Measurements from ENCODE around the gene AFF1.
"Not testable (repeated sequence)": the region's sequence is repeated elsewhere in the genome, so short reads cannot be mapped to it uniquely, and the experiment has no call there.

The AFF1 gene

DNA sequence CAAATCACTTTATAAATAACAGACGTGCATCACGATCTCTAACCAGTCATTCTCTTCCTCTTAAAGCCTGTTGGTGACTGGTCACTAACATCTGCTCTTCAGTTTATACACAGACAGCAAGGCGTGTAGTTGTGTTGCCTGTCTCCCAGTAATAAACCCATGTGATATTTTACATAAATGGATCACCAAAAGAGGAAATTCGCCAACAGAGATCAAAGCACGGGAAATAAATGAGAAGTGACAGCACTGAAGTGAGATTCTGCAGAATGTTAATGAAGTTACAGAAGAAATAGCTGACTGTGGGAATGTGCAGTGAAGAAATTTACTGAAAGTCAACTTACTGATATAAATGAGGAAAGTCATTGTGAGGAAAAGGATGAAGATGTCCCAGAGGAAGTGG is 47.0 kb downstream of the AFF1 start:
- Histone ChIP-seq H3K27ac (ENCODE audit: low read length) (no peak overlapping the region), H3K9me3 (ENCODE audit: control insufficient read depth, insufficient read depth, low read length) (no peaks in the 10 kb centered on the region), H3K4me3 (ENCODE audit: low read length) (no peak overlapping the region), H3K27me3 (ENCODE audit: control insufficient read depth, insufficient read depth, low read length) (no peaks in the 10 kb centered on the region), H3K36me3 (ENCODE audit: control insufficient read depth, insufficient read depth, low read length) (no peaks in the 10 kb centered on the region), H3K4me1 (ENCODE audit: control insufficient read depth, insufficient read depth, low read length) (no peaks in the 10 kb centered on the region)
- DNase-seq (ENCODE audit: low read depth, low spot score): no peak
- WGBS (ENCODE audit: insufficient coverage, insufficient read length): no CpG with 5 or more reads among the region's 5 CpGs

DNA sequence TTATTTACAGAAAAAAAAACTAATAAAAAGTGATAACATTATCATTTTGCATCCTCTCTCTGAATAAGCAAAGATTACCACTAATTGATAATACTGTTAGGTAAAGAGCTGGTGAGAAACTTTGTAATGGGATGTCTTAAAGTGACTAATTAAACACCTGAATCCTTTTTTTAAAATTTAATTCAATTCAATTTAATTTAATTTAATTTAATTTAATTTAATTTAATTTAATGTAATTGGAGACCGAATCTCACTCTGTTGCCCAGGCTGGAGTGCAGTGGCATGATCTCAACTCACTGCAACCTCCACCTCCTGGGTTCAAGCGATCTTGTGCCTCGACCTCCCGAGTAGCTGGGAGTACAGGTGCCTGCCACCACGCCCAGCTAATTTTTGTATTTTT is 51.0 kb downstream of the AFF1 start:
- not testable (repeated sequence) for DNase-seq (ENCODE audit: low read depth, low spot score); H3K4me3 ChIP-seq (ENCODE audit: low read length); H3K36me3 ChIP-seq (ENCODE audit: control insufficient read depth, insufficient read depth, low read length); H3K4me1 ChIP-seq (ENCODE audit: control insufficient read depth, insufficient read depth, low read length); H3K27me3 ChIP-seq (ENCODE audit: control insufficient read depth, insufficient read depth, low read length); H3K9me3 ChIP-seq (ENCODE audit: control insufficient read depth, insufficient read depth, low read length); H3K27ac ChIP-seq (ENCODE audit: low read length)
- WGBS (ENCODE audit: insufficient coverage, insufficient read length): no CpG with 5 or more reads among the region's 5 CpGs

DNA sequence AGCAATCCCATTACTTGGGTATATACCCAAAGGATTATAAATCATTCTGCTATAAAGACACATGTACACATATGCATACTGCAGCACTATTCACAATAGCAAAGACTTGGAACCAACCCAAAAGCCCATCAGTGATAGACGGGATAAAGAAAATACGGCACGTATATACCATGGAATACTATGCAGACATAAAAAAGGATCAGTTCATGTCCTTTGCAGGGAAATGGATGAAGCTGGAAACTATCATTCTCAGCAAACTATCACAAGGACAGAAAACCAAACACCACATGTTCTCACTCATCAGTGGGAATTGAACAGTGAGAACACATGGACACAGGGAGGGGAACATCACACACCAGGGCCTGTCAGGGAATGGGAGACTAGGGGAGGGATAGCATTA is 54.8 kb downstream of the AFF1 start:
- no CpG with 5 or more reads among the region's 3 CpGs for WGBS (ENCODE audit: insufficient coverage, insufficient read length)
- H3K4me3 ChIP-seq (ENCODE audit: low read length); H3K4me1 ChIP-seq (ENCODE audit: control insufficient read depth, insufficient read depth, low read length); H3K27me3 ChIP-seq (ENCODE audit: control insufficient read depth, insufficient read depth, low read length); H3K36me3 ChIP-seq (ENCODE audit: control insufficient read depth, insufficient read depth, low read length); H3K9me3 ChIP-seq (ENCODE audit: control insufficient read depth, insufficient read depth, low read length); H3K27ac ChIP-seq (ENCODE audit: low read length); DNase-seq (ENCODE audit: low read depth, low spot score): not testable (repeated sequence)

DNA sequence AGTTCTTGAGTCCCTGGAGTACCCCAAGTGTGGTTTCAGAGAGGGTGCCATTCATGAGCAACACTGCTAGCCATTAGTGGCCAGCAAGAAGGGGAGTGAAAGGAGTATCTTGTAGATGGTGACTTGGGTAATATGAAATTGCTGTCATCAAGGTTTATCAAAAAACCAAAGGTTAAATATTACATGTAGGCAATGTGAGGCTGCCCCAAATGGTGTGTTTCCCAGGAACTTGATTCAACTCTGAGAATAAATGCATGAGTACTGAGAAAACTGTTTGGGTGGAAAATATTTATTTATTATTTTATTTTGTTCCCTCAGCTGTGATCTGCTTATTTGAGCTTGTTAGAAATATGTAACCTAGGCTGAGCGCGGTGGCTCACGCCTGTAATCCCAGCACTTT is 55.7 kb downstream of the AFF1 start:
- Histone ChIP-seq H3K4me1 (ENCODE audit: control insufficient read depth, insufficient read depth, low read length) (no peaks in the 10 kb centered on the region), H3K4me3 (ENCODE audit: low read length) (no peak overlapping the region), H3K9me3 (ENCODE audit: control insufficient read depth, insufficient read depth, low read length) (no peaks in the 10 kb centered on the region), H3K36me3 (ENCODE audit: control insufficient read depth, insufficient read depth, low read length) (no peaks in the 10 kb centered on the region), H3K27ac (ENCODE audit: low read length) (no peak overlapping the region), H3K27me3 (ENCODE audit: control insufficient read depth, insufficient read depth, low read length) (no peaks in the 10 kb centered on the region)
- no peak for DNase-seq (ENCODE audit: low read depth, low spot score)
- no CpG with 5 or more reads among the region's 3 CpGs for WGBS (ENCODE audit: insufficient coverage, insufficient read length)

DNA sequence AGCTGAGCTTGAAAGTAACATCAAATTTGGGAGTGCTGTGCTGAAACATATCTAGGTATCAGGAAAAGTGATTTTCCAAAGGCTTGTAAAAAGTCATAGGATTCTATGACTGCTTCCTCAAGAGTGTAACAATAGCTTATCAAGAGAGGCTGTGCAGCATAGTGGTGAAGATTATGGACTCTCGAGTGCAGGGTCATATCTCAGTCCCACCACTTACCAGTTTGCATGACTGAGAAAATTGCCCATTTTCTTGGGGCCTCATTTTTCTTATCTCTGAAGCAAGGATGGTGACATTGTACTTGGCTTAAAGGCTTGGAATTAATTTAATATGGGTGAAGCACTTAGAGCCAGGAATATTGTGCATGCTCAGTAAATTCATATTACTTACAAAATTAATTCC is 57.2 kb downstream of the AFF1 start:
- no peak for DNase-seq (ENCODE audit: low read depth, low spot score)
- H3K27me3 ChIP-seq (ENCODE audit: control insufficient read depth, insufficient read depth, low read length): no peaks in the 10 kb centered on the region
- no CpG with 5 or more reads among the region's 1 CpG for WGBS (ENCODE audit: insufficient coverage, insufficient read length)
- H3K36me3 ChIP-seq (ENCODE audit: control insufficient read depth, insufficient read depth, low read length): no peaks in the 10 kb centered on the region
- H3K27ac ChIP-seq (ENCODE audit: low read length): no peak overlapping the region
- no peaks in the 10 kb centered on the region for H3K9me3 ChIP-seq (ENCODE audit: control insufficient read depth, insufficient read depth, low read length)
- H3K4me1 ChIP-seq (ENCODE audit: control insufficient read depth, insufficient read depth, low read length): no peaks in the 10 kb centered on the region
- H3K4me3 ChIP-seq (ENCODE audit: low read length): no peak overlapping the region

DNA sequence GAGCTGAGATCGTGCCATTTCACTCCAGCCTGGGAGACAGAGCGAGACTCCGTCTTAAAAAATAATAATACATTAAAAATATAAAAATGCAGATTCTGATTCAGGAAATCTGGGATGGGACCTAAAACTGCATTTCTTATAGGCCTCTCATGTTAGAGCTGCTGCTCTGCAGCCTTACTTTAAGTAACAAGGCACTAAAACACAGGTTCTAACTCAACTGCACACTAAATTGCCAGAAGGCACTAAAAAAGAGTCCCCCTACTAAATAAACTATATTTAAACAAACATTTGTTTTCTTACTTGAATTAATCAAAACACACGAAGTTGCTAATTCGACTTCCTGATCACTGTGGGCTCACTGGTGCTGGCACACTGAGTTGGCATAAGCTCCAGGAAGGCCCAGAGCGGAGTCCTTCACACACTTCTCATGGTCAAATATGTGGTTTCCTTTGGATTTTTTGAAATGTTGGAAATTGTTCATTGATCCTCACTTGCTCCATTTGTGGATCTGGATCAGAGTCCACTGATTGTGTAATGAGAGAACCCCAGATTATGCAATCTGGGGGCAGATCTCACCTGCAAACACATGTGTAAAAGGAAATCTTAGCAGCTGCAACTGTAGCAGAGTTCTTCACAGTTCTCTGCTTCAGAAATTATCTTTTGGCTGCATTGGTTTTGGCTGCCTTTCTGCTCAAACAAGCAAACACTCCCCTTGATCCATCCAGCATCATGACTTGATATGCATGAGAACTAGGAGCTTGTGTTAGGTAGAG is 59.3 kb downstream of the AFF1 start:
- no peaks in the 10 kb centered on the region for H3K27me3 ChIP-seq (ENCODE audit: control insufficient read depth, insufficient read depth, low read length)
- 100% methylated on average over 2 of the region's 6 CpGs for WGBS (ENCODE audit: insufficient coverage, insufficient read length)
- no peak overlapping the region for H3K27ac ChIP-seq (ENCODE audit: low read length)
- H3K4me3 ChIP-seq (ENCODE audit: low read length): no peak overlapping the region
- H3K4me1 ChIP-seq (ENCODE audit: control insufficient read depth, insufficient read depth, low read length): peaks cover 1% of the 10 kb centered on the region; the same call in 1 of the 2 replicates
- H3K36me3 ChIP-seq (ENCODE audit: control insufficient read depth, insufficient read depth, low read length): no peaks in the 10 kb centered on the region
- no peaks in the 10 kb centered on the region for H3K9me3 ChIP-seq (ENCODE audit: control insufficient read depth, insufficient read depth, low read length)
- DNase-seq (ENCODE audit: low read depth, low spot score): no peak

DNA sequence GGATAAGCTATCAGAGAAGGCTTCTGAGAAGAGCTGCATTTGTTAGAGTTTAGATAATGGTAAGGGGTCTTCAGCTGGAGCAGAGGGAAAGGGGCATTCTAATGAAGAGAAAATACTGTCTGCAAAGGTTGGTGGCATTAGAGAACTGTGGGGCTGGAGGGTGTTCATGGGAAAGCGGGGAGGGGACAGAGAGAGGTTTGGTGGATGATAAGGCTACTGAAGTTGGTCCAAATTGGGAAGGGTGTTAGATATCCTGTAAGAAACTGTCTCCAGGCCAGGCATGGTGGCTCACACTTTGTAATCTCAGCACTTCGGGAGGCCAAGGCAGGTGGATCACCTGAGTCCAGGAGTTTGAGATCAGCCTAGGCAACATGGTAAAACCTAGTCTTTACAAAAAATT is 59.9 kb downstream of the AFF1 start:
- Histone ChIP-seq H3K27me3 (ENCODE audit: control insufficient read depth, insufficient read depth, low read length) (no peaks in the 10 kb centered on the region), H3K4me1 (ENCODE audit: control insufficient read depth, insufficient read depth, low read length) (peaks cover 2% of the 10 kb centered on the region; the same call in 1 of the 2 replicates), H3K36me3 (ENCODE audit: control insufficient read depth, insufficient read depth, low read length) (no peaks in the 10 kb centered on the region), H3K27ac (ENCODE audit: low read length) (no peak overlapping the region), H3K4me3 (ENCODE audit: low read length) (no peak overlapping the region), H3K9me3 (ENCODE audit: control insufficient read depth, insufficient read depth, low read length) (no peaks in the 10 kb centered on the region)
- no peak for DNase-seq (ENCODE audit: low read depth, low spot score)
- no CpG with 5 or more reads among the region's 2 CpGs for WGBS (ENCODE audit: insufficient coverage, insufficient read length)

DNA sequence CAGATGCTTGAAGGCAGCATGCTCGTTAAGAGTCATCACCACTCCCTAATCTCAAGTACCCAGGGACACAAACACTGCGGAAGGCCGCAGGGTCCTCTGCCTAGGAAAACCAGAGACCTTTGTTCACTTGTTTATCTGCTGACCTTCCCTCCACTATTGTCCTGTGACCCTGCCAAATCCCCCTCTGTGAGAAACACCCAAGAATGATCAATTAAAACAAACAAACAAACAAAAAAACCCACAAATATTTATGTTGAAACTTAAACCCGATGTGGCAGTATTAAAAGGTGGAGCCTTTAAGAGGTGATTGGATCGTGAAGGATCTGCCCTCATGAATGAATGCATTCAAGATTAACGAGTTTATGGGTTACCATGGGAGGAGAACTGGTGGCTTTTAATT is 61.7 kb downstream of the AFF1 start:
- H3K4me1 ChIP-seq (ENCODE audit: control insufficient read depth, insufficient read depth, low read length); DNase-seq (ENCODE audit: low read depth, low spot score); H3K27ac ChIP-seq (ENCODE audit: low read length); H3K9me3 ChIP-seq (ENCODE audit: control insufficient read depth, insufficient read depth, low read length); H3K36me3 ChIP-seq (ENCODE audit: control insufficient read depth, insufficient read depth, low read length); H3K27me3 ChIP-seq (ENCODE audit: control insufficient read depth, insufficient read depth, low read length); H3K4me3 ChIP-seq (ENCODE audit: low read length): not testable (repeated sequence)
- WGBS (ENCODE audit: insufficient coverage, insufficient read length): no CpG with 5 or more reads among the region's 6 CpGs

DNA sequence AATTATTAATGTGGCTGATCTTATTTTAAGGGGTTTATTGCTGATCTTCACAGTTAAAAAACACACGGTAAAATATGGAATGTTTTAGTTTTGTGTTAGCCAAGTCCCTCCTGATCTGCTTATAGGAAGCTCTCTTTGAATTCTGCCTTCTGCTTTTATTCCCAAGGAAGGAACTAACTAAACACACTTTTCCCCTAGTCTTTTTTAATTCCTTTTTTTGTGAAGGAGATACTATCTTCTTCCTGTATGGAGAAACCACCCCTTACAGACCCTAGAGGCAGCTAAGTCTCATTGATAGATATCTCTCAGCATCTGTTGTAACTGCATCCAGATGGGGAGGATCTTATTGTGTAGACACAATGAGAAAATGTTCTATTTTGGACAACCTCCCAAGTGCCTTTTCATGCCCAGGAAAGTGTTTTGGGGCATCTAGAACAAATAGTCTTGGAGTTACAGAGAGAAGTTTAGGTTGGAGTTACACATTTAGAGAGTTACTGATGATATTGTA is 64.4 kb downstream of the AFF1 start:
- Histone ChIP-seq H3K27me3 (ENCODE audit: control insufficient read depth, insufficient read depth, low read length) (no peaks in the 10 kb centered on the region), H3K9me3 (ENCODE audit: control insufficient read depth, insufficient read depth, low read length) (no peaks in the 10 kb centered on the region), H3K36me3 (ENCODE audit: control insufficient read depth, insufficient read depth, low read length) (no peaks in the 10 kb centered on the region), H3K4me3 (ENCODE audit: low read length) (no peak overlapping the region), H3K27ac (ENCODE audit: low read length) (no peak overlapping the region), H3K4me1 (ENCODE audit: control insufficient read depth, insufficient read depth, low read length) (peaks cover 10% of the 10 kb centered on the region; the same call in 1 of the 2 replicates)
- DNase-seq (ENCODE audit: low read depth, low spot score): no peak
- no CpG with 5 or more reads among the region's 1 CpG for WGBS (ENCODE audit: insufficient coverage, insufficient read length)

DNA sequence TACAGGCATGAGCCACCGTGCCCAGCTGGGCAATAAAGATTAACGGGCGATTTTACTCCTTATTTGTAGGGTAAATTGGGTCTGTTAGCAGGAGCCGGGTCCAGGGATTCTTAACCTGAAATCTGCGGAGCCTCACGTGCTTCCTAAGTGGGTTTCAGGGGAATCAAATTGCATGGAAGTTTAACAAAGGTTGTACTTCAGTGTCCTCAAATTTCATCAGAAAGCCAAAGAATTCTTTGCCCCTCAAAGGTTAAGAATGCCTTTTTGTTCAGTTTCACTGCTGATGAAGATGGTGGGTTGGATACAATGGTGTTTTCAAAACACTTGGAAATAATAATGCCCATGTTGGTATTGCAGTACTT is 67.9 kb downstream of the AFF1 start:
- WGBS (ENCODE audit: insufficient coverage, insufficient read length): no CpG with 5 or more reads among the region's 6 CpGs
- no peaks in the 10 kb centered on the region for H3K36me3 ChIP-seq (ENCODE audit: control insufficient read depth, insufficient read depth, low read length)
- H3K9me3 ChIP-seq (ENCODE audit: control insufficient read depth, insufficient read depth, low read length): no peaks in the 10 kb centered on the region
- no peak for DNase-seq (ENCODE audit: low read depth, low spot score)
- no peak overlapping the region for H3K27ac ChIP-seq (ENCODE audit: low read length)
- peaks cover 12% of the 10 kb centered on the region; the same call in 1 of the 2 replicates for H3K4me1 ChIP-seq (ENCODE audit: control insufficient read depth, insufficient read depth, low read length)
- no peak overlapping the region for H3K4me3 ChIP-seq (ENCODE audit: low read length)
- H3K27me3 ChIP-seq (ENCODE audit: control insufficient read depth, insufficient read depth, low read length): no peaks in the 10 kb centered on the region

DNA sequence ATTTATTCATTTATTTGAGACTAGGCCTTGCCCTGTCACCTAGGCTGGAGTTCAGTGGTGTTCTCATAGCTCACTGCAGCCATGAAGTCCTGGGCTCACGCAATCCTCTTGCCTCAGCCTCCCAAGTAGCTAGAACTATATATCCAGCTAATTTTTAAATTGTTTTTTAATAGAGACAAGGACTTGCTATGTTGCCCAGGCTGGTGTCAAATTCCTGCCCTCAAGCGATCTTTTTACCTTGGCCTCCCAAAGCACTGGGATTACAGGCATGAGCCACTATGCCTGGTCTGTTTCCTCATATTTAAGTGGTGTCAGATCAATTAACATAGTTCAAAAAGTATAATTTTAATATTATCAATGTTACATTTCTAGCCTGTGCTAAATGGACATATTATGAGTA is 68.5 kb downstream of the AFF1 start:
- H3K27ac ChIP-seq (ENCODE audit: low read length): no peak overlapping the region
- no peak for DNase-seq (ENCODE audit: low read depth, low spot score)
- H3K27me3 ChIP-seq (ENCODE audit: control insufficient read depth, insufficient read depth, low read length): no peaks in the 10 kb centered on the region
- H3K36me3 ChIP-seq (ENCODE audit: control insufficient read depth, insufficient read depth, low read length): no peaks in the 10 kb centered on the region
- H3K9me3 ChIP-seq (ENCODE audit: control insufficient read depth, insufficient read depth, low read length): no peaks in the 10 kb centered on the region
- peaks cover 11% of the 10 kb centered on the region; the same call in 1 of the 2 replicates for H3K4me1 ChIP-seq (ENCODE audit: control insufficient read depth, insufficient read depth, low read length)
- H3K4me3 ChIP-seq (ENCODE audit: low read length): no peak overlapping the region
- no CpG with 5 or more reads among the region's 2 CpGs for WGBS (ENCODE audit: insufficient coverage, insufficient read length)
